ENCODE measurements around the gene LINC00305.

GRCh38 chr18:64032312-64032711 is 116.6 kb downstream of the LINC00305 start:
- TF ChIP-seq, protein P1, sequence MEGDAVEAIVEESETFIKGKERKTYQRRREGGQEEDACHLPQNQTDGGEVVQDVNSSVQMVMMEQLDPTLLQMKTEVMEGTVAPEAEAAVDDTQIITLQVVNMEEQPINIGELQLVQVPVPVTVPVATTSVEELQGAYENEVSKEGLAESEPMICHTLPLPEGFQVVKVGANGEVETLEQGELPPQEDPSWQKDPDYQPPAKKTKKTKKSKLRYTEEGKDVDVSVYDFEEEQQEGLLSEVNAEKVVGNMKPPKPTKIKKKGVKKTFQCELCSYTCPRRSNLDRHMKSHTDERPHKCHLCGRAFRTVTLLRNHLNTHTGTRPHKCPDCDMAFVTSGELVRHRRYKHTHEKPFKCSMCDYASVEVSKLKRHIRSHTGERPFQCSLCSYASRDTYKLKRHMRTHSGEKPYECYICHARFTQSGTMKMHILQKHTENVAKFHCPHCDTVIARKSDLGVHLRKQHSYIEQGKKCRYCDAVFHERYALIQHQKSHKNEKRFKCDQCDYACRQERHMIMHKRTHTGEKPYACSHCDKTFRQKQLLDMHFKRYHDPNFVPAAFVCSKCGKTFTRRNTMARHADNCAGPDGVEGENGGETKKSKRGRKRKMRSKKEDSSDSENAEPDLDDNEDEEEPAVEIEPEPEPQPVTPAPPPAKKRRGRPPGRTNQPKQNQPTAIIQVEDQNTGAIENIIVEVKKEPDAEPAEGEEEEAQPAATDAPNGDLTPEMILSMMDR (IDR thresholded peaks at IDR 0.05) = no peak
- no peak for TF ChIP-seq ZFX (IDR thresholded peaks at IDR 0.05; ENCODE audit: borderline replicate concordance)
